ENCODE data around the gene NACC1. TPM values are rescaled to one million over a fixed set of nuclear protein-coding genes. Genes with fewer than 3 reads are reported as not detected.
A peak's percentile ranks its signal among the peaks of the same experiment; 100 is the strongest.
"Not testable (repeated sequence)": the region's sequence is repeated elsewhere in the genome, so short reads cannot be mapped to it uniquely, and the experiment has no call there.

NACC1 gene
- polyA plus RNA-seq, 2 of the 4 experiments (the other 2 are of a cell fraction), result 26.1 to 37.9 TPM

DNA sequence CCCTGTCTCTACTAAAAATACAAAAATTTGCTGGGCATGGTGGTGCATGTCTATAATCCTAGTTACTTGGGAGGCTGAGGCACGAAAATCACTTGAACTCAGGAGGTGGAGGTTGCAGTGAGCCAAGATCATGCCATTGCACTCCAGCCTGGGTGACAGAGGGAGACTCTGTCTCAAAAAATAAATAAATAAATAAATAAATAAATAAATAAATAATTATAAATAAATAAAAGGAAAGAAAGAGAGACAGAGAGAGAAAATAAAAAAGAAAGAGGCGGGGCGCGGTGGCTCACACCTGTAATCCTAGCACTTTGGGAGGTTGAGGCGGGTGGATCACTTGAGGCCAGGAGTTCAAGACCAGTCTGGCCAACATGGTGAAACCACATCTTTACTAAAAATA lies 59.5 kb downstream of the NACC1 start:
- ChIA-PET POLR2A (interaction anchor here (1.0 kb wide), 1 partner anchor 22 kb away, joined by 3 read pairs; no protein-coding TSS in a partner anchor), CTCF (interaction anchor here (0.6 to 1.2 kb wide), 2 partner anchors 14 to 46 kb away, joined by 3 to 6 read pairs; no protein-coding TSS in a partner anchor)
- WGBS (ENCODE audit: missing lambda C conversion rate), result 93% methylated on average over 5 of the region's 5 CpGs
- peaks cover 16% of the 10 kb centered on the region for H3K4me1 ChIP-seq
- DNase-seq (ENCODE audit: low read depth in 1 of 2, low spot score in 1 of 2); H3K4me3 ChIP-seq; FAIRE-seq; H3K27ac ChIP-seq; H3K4me2 ChIP-seq; H3K9me3 ChIP-seq; ATAC-seq: not testable (repeated sequence)
- peak; percentile 45 for TF ChIP-seq ZC3H11A (IDR thresholded peaks at IDR 0.05)

- H3K4me1 ChIP-seq; FAIRE-seq; POLR2A ChIA-PET; H3K4me2 ChIP-seq; H3K9me3 ChIP-seq; H3K4me3 ChIP-seq; ATAC-seq; DNase-seq (ENCODE audit: low read depth in 1 of 2, low spot score in 1 of 2): not testable (repeated sequence)
- 90% methylated on average over 10 of the region's 10 CpGs for WGBS (ENCODE audit: missing lambda C conversion rate)
- CTCF ChIA-PET, result interaction anchor here (1.2 kb wide), 1 partner anchor 14 kb away, joined by 6 read pairs; no protein-coding TSS in a partner anchor
- H3K27ac ChIP-seq, result 0 out of 6 replicates have a peak overlapping the region, but pooled peaks of 1 of the 2 experiments have one; percentile 33
Measured at GRCh38 chr19:13178291-13178690, 60.2 kb downstream of the NACC1 start.

GRCh38 chr19:13181747-13182388 lies 63.8 kb downstream of the NACC1 start:
- DNase-seq (ENCODE audit: low read depth in 1 of 2, low spot score in 1 of 2), result no peak
- Histone ChIP-seq H3K9me3 (no peaks in the 10 kb centered on the region), H3K27ac (peak overlapping the region; percentile 47 to 79; a peak in 4 of 6 replicates), H3K4me1 (peaks cover 7% of the 10 kb centered on the region; the same call in 1 of the 3 replicates), H3K4me2 (no peak overlapping the region), H3K4me3 (no peak overlapping the region)
- TF ChIP-seq RCOR1 (IDR thresholded peaks at IDR 0.05; ENCODE audit: low read depth, low read length), result no peak
- no peak for TF ChIP-seq REST (IDR thresholded peaks at IDR 0.05)
- no peak for TF ChIP-seq MAZ (IDR thresholded peaks at IDR 0.05; ENCODE audit: borderline replicate concordance, low read depth, low read length)
- no peak for TF ChIP-seq HOXA7 (CRISPR knock-in tag; IDR thresholded peaks at IDR 0.05)
- no peak for FAIRE-seq
- WGBS (ENCODE audit: missing lambda C conversion rate), result 77% methylated on average over 12 of the region's 16 CpGs
- ATAC-seq, result no peak
- ChIA-PET POLR2A (interaction anchor here (0.6 to 0.9 kb wide), 4 partner anchors 17 to 645 kb away, joined by 3 to 9 read pairs (median 4); no protein-coding TSS in a partner anchor), CTCF (interaction anchor here (0.6 to 1.6 kb wide), 4 partner anchors 13 to 59 kb away, joined by 3 to 4 read pairs (median 4); no protein-coding TSS in a partner anchor)

GRCh38 chr19:13184926-13185325 lies 66.9 kb downstream of the NACC1 start:
- DNase-seq (ENCODE audit: low read depth in 1 of 2, low spot score in 1 of 2); H3K4me3 ChIP-seq; H3K27ac ChIP-seq; ATAC-seq; H3K4me1 ChIP-seq; POLR2A ChIA-PET; CTCF ChIA-PET; FAIRE-seq; H3K4me2 ChIP-seq; H3K9me3 ChIP-seq: not testable (repeated sequence)
- WGBS (ENCODE audit: missing lambda C conversion rate), result 95% methylated on average over 23 of the region's 23 CpGs

GRCh38 chr19:13185763-13186657 lies 67.9 kb downstream of the NACC1 start:
- peak in 1 of 2 experiments; percentile 46 for DNase-seq (ENCODE audit: low read depth in 1 of 2, low spot score in 1 of 2)
- H3K9me3 ChIP-seq, H3K27ac ChIP-seq, H3K4me3 ChIP-seq, ATAC-seq, H3K4me2 ChIP-seq, FAIRE-seq, H3K4me1 ChIP-seq: not testable (repeated sequence)
- WGBS (ENCODE audit: missing lambda C conversion rate), result 90% methylated on average over 22 of the region's 22 CpGs
- CTCF ChIA-PET, result interaction anchor here (0.8 kb wide), 1 partner anchor 76 kb away, joined by 3 read pairs; no protein-coding TSS in a partner anchor
- POLR2A ChIA-PET, result interaction anchor here (0.7 kb wide), 1 partner anchor 30 kb away, joined by 3 read pairs; no protein-coding TSS in a partner anchor

GRCh38 chr19:13186688-13187087 lies 68.6 kb downstream of the NACC1 start:
- CTCF ChIA-PET, result interaction anchor here (0.8 kb wide), 1 partner anchor 76 kb away, joined by 3 read pairs; no protein-coding TSS in a partner anchor
- H3K4me1 ChIP-seq; H3K9me3 ChIP-seq; H3K4me2 ChIP-seq; ATAC-seq; H3K4me3 ChIP-seq; FAIRE-seq; DNase-seq (ENCODE audit: low read depth in 1 of 2, low spot score in 1 of 2): not testable (repeated sequence)
- peak overlapping the region in 1 of 2 experiments; percentile 18; a peak in 1 of 6 replicates for H3K27ac ChIP-seq
- WGBS (ENCODE audit: missing lambda C conversion rate), result 100% methylated on average over 1 of the region's 38 CpGs
- POLR2A ChIA-PET, result interaction anchor here (0.7 kb wide), 1 partner anchor 31 kb away, joined by 3 read pairs; no protein-coding TSS in a partner anchor
